Measurements from ENCODE around the gene TNNT2.

DNA sequence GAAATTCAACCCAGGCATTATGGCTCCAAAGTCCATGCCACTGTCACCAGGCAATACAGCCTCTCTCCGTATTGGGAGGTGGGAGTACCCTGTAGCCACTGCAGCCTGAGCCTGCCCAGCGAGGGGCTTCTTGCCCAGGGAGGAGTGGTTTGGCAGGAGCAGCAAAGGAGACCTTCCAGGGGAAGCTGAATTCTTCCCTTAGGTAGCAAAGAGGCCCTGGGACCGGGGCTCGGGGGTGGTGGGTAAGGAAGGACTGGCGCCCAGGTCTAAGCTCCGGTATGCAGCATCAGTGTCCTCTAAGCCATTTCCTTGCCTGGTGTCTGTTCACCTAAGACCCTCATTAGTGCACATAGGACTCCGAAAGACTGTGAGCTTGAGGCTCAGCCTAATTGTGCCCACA is 17.0 kb downstream of the TNNT2 start:
- TF ChIP-seq CTCF (conservative IDR thresholded peaks at IDR 0.05; ENCODE audit: low read depth, low read length) (no peak), EZH2 (IDR thresholded peaks at IDR 0.05; ENCODE audit: borderline replicate concordance, low read depth, low read length, poor library complexity, severe bottlenecking) (no peak)

Data from A673 (cell line).